ENCODE data around the gene DYSF. TPM values are rescaled to one million over a fixed set of nuclear protein-coding genes. Genes with fewer than 3 reads are reported as not detected.

DYSF gene
- total RNA-seq, 1 donor from 2014 or later, result 49.2 TPM

DNA sequence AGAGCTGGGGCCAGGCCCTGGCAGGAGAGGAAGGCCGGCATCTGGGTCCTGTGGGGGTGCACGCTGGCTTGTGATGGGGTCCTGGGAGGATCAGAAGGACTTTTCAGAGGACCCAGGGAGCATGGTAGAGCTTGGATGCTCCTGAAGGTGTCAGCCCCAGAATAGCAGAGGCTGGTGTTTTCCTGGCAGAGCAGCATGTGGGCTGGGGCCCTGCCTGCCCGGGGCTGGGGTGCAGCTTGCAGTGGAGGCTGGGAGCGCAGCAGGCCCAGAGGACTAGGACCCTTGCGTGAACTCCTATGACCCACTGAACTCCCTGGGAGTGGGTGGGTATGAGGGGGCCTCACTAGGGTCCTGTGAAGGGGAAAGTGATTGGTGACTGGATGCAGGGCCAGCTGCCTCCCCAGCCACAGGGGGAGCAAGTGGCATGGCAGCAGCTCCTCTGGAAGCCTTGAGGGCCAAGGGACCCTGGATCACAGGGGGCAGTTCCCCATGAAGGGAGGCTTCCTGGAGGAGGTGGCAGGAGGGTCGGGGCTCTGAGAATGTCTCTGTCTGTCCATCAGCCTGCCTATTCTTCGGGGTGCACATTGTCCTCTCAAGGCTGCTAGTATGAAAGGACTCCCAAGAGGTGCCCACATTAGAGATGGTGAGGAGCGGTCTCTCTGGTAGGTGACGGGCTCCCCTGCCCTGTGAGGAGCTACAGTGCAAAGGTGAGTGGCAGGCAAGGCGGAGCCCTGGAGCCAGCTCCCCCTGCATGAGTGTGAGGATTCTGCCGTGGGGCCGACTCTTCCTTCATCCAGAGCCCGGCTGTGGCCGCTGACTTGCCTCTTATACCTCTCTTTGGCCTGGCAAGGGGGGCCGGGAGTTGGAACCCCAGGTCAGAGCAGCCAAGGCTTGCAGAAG is 249.0 kb downstream of the DYSF start:
- DNase-seq (no peak), ATAC-seq (no peak)
- intact Hi-C loops (cut with micrococcal nuclease), result no loop called here

DNA sequence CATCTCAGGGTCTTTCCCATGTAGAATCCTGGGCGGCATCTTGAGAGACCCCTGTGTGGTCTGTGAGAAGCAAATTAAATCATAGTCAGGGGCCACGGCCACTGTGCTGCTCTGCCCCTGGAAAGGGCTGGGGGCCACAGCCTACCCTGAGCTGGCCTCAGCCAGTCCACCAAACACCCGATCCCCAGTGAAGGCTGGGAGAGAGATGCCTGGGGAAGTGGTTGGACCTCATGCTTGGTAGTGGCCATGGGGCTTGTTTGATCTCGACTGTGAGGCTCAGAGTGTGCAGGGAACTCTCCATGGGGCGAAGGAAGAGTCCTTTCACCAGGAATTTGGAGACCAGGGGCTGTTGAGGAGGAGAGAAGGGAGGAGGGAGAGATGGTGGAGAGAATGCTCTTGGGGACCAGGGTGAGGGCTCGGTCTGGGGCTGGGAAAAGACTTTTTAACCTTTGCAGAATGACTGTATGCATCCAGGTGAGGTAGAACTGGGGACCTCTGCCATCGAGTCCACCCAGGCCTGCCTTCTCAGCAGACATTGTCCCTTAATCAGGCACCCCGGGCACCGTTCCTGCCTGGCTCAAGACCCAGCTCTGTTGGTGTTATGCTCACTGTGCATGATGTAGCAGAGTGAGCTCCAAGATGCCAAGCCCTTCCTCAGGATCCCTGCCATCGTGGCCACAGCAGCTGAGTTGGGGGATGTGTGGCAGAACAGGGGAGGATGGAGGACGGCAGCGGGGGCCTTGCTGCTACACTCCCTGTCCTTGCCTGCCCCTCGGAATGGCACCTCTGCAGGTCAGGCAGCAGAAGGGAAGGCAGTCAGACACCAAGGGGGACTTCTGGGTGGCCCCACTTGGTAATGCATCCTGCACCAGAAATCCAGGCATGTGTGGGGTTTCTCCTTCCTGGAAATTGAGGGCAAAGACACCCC is 249.9 kb downstream of the DYSF start:
- no peak for ATAC-seq
- no peak for DNase-seq
- intact Hi-C loops (cut with micrococcal nuclease), result no loop called here

DNA sequence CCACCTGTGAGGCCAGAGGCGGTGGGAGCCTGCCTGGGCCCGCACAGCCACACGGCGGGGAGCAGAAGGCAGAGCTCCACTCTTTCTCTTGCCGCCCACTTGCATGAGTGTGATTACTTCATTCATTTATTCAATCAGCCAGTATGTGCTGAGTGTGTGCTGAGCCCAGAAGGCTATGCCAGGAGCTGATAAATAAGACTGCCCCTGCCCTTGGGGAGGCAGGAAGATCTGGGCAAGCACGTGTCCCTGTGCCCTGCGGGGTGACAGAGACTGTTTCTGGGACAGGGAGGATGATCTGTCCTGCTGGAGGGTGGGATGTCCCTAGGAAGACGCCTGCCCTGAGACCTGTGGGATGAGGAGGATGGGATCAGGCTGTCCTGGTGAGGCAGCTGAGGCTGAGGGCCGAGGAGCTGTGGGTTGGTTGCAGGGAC is 250.8 kb downstream of the DYSF start:
- intact Hi-C loops (cut with micrococcal nuclease), result no loop called here
- DNase-seq (no peak), ATAC-seq (no peak)

DNA sequence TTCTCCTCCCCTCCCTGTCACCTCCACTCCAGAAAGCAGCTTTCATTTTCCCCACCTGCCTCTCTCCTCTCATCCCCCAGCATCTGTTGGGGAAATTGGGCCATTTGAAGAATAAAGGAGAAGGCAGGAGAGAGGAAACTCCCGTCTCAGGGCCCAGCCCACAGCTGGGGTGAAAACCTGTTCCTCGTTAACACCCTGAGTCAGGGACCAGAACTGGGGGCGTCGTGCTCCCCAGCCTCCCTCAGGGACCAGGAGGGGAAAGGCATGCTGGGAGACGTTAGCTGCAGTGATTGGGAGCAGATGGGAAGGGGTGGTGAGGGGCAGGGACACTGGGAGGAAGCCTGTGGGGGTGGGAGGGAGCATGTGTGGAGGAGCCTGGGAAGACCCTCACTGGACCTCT is 251.3 kb downstream of the DYSF start:
- ATAC-seq, result no peak
- intact Hi-C loops (cut with micrococcal nuclease), result no loop called here
- DNase-seq, result no peak

DNA sequence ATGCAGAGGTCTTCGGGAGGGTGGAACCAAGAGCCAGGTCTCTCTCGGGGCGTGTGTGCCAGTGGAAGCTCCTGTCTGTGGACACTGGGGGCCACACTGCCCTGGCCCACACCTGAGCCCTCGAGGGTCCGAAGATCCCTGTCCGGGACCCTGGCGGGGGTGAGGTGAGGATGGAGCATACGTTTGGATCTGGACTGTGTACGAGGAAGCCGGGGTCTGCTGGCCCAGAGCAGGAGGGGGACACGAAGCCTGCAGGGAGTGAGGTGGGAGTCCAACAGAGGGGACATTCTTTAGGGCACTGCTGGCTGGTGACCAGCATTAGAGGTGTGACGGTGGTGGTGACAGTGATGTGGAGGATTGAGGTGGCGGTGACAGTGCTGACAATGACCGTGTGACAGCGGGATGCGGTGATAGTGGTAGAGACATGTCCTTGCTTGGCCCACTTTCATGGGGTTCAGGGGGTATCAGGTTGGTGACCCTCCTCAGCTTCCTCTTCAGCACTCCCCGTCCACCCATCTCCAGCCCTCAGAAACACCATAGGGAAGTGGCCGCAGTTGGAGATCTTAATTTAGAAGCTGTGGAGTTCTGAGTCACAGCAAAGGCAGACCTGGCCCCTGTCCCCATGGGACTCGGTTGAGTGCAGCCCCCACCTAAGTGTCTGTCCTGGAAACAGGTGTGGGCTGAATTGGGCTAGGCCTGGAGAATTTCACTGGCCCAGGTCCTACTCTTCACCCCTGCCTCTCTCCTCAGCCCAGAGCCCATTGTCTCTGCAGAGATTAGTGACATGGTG is 252.0 kb downstream of the DYSF start:
- no peak for ATAC-seq
- DNase-seq, result no peak
- intact Hi-C loops (cut with micrococcal nuclease), result no loop called here

DNA sequence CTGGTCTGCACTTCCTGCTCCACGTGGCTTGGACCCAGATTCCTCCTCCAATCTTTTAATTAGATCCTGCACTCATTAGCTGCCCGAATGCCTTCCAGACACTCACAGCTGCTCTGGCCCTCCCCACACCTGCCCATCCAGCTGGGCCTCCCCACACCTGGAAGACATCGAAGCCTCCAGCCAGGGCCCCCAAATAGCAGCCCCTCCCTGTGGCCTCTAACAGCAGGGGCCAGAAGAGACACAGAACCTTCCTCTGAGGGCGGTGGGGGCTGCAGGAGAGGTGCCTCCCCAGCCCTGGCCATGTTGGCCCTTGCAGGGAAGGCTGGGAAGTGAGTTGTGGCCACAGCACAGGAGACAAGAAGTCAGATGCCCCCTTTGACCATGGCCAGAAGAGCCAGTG is 252.8 kb downstream of the DYSF start:
- intact Hi-C loops (cut with micrococcal nuclease), result no loop called here

DNA sequence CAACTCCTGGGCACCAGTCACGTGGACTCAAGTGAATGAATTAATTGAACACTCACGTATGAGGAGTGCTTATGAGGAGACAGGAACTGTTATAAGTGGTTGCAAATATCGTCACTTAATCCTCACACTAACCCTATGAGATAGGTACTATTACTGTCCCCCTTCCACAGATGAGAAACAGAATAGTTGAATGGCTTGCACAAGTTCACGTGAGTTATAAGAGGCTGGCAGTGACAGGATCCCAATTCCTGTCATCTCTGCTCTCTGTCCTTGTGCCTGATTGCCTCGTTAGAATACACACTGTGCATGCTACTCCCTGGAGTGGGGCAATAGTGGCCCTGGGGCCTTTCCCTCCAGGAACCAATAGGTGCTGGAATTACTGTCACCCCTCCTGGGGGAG is 253.5 kb downstream of the DYSF start:
- DNase-seq (no peak), ATAC-seq (peak; percentile 85)
- intact Hi-C loops (cut with micrococcal nuclease), result no loop called here

More for the DNA sequence above, 252.8 kb downstream of the DYSF start:
- ATAC-seq, result no peak
- no peak for DNase-seq

DNA sequence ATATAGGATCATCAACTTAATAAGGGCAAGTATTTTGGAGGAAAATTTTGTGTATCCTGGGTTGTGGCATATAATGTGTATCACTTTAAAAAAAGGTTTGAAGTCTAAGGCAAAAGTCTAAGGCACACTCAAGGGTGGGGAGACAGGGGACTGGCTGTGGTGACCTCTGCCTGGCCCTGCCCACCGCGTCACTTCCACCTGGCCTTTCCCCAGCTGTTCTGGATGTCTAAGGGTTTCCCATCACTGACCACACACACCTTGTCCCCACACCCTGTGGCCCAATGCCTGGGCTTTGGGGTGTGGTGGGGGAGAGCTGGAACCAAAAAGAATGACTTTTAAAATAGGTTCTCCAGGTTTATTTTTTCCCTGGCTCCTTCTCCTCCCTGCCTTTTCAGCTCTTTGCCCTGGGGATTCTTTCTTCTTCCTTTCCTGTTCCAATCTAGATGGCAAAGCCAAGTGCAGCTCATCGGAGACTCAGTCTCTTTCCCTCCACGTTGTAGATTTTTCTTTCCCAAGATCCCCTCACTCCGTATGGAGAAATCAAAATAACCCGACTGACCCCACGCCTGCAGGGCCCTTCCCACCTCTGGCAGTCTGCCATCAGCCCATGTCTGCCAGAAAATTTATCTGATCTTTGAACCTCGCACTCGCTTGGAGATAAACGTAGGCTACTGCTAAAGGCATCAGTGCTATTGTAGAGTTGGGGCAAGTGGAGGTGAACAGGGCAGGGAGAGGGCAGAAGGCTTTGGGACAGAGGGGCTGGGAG is 257.2 kb downstream of the DYSF start:
- ATAC-seq, result no peak
- intact Hi-C loops (cut with micrococcal nuclease), result no loop called here
- DNase-seq, result no peak

DNA sequence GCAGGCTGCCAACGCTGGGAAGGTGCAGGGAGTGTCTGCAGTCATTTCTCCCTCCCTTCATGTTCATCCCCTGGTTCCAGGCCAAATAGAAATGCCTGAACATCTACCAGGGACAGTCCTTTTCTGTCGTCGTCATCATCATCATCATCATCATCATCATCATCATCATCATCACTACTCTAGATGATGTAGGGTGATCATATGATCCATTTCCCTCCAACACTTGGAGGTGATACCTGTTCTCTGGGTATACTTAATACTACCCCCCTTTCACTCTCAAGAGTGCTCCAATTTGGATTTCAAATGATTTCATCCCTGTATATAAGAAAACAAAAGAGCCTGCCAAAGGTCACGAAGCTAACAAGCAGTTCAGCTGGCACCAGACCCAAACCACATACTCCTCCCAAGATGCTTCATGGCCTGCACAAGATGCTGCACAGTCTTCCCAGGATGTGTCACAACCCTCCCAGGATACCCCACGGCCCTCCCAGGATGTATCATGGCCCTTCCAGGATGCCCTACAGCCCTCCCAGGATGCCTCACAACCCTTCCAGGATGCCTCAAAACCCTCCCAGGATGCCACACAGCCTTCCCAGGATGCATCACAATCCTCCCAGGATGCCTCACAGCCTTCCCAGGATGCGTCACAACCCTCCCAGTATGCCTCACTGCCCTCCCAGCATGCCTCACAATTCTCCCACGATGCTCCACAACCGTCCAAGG is 257.9 kb downstream of the DYSF start:
- no peak for DNase-seq
- no peak for ATAC-seq
- intact Hi-C loops (cut with micrococcal nuclease), result no loop called here

DNA sequence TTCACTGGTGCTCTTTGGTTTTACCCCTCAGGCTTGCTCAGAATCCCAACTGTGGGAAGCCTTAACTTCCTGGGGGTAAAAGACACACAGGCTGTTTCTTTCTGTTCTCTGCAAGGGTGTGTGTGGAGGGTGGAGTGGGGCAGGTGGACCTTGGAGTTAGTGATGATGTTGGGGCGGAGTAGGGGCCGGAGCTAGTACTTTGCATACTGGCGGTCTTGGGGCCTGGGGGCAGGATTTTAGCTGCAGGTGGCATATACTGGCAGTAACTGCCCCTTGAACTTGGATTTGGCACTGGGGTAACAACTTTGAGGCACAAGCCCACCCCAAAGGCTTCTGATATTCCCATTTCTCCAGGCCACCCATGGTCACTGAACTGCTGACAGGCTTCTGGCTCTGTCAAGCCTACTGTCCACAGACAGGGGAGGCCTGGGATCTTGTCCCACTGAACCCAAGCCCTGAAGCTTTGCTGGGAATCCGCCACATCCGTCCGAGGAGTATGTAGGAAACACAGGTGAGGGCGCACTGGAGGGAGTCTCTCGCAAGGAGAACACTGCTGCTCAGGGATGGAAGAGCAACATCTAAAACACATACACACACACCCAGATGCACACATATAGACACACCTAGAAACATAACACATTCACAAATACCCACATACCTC is 258.9 kb downstream of the DYSF start:
- intact Hi-C loops (cut with micrococcal nuclease), result no loop called here
- no peak for ATAC-seq
- no peak for DNase-seq

DNA sequence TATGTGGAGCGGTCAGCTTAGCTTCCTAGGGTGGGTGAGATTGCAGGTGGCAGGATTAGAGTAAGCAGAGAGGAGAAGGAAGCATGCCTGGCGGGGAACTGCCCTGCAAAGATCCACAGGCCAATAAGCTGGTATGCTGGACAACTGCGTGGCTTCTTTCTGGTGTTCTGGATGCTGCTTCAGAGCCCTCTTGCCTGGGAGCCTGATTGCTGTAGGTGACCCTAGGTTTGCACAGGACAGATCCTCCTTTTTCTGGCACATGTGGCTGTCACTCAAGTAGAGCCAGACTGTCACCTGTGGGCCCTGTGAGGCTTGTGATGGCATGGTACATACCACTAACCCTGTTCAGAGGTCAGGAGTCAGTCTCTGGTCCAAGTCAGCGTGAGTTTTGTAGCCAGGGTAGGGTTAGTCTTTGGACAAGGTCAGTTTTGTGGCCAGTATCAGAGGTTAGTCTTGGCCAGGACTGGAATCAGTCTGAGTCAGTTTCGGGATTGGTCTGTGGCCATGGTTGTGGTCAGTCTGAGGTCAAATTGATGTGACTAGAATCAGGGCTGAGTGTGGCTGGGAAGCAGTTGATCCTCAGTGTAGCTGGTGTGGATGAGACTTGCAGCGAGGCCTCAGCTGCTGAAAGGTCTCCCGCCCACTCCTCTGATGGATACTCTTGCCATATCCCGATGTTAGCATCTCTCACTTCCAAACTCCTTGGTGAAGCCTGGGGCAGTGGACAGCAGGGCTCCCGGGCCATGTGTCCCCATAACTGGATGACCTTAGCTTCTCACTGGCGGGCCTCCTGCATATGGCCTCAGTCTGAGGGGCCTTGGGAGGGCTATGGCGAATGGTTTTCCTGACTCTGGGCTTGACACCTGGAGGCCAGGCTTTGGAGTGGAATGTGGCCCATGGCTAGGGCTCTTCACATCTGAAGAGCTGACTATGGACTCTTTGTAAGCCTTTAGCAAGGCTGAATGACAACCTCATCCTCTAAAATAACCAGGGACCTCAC is 260.5 kb downstream of the DYSF start:
- intact Hi-C loops (cut with micrococcal nuclease), result no loop called here
- no peak for ATAC-seq

DNA sequence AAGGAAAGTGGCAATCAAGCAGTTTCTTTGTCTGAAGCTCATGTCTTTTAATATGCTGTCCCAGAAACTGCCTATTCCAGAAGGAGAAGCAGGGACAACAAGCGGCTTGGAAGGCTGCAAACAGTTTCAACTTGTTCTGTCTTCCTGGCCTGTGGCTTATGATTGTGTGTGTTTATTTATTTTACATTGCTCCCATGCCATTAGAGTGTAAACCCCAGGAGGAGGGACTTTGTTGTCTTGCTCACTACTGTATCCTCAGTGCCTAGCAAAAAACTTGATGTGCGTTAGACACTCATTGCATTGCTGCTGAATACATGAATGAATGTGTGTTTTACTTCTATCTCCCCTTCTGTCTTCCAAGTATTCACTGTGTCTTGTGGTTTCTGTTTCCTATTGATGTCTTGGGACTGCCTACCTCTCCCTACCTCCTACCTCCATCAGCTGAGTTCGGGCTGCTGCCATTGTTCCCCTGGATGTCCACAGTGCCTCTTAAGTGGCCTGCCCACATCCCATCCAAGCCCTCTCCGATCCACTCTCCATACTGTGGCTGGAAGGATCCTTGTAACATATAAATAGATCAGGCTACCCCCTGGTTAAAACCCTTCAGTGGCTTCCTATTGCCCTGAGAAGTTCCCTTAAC is 261.4 kb downstream of the DYSF start:
- ATAC-seq, result no peak
- intact Hi-C loops (cut with micrococcal nuclease), result no loop called here
- no peak for DNase-seq

More for the DNA sequence above, 260.5 kb downstream of the DYSF start:
- DNase-seq, result no peak

DNA sequence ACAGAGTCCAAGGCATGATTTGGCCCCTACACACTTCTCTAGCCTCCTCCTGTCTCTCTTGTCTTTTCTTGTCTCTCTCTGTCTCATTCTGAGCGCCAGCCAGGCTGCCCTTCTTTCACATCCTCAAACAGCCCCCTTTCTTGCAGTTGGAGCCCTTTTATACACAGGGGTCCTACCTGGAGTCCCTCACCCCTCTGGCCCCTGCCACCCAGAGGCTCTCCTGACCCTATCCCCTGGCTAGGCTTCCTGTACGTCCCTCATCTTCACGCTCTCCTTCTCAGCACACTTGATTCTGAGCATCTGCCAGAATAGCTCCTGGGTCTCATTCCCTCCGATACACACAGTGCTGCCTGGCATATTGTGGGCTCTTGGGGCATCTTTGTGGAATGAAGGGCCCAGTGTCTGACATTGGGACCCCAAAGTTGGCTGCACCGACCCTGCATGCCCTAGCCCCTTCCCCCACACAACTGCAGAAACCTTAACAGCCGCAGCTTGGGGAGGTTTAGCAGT is 261.9 kb downstream of the DYSF start:
- DNase-seq (no peak), ATAC-seq (no peak)
- intact Hi-C loops (cut with micrococcal nuclease), result no loop called here

DNA sequence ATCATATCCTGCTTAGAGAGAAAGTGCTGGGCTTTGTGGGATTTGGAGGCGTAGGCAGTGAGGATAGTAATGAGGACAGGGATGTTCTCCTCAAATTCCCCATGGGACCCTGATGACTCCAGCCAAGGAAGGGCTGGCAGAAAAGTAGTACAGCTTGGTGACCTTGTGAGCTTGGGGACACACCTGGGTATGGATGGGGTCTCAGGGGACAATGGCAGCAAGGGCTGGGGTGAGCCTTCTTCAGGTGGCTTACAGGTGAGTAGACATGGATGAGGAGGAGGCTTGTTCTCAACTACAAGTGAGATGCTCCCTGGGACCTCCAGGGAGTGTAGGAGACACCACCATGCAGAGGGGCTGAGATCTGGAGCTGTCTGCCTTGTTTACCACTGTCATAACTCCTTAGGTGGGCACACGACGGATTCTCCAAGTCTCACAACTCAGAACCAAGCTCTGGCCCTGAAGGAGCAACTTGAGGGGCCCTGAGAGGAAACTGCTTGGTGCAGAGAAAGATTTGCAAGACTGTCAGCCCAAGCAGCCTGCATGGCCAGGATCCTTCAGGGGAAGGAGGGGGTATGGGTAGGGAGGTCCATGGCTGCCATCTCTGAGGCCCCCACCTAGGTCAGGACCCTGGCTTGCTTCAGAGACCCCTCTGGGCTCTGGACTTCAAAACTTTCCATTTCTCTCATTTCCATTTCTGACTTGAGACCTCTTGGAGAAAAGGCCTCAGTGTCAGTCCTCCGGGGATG is 262.8 kb downstream of the DYSF start:
- ATAC-seq, result no peak

More for the DNA sequence above, 262.8 kb downstream of the DYSF start:
- DNase-seq, result no peak
- intact Hi-C loops (cut with micrococcal nuclease), result no loop called here
